K562 (cell line): ENCODE measurements around the gene ZMAT3. TPM values are rescaled to one million over a fixed set of nuclear protein-coding genes. Genes with fewer than 3 reads are reported as not detected.

Experiments used
- ATAC-seq: fragments of 200-7000 bp; cut with Tn5 transposase; 3 replicates; pipeline ENCODE4 v1.9.1; 2020; ENCODE audit warnings: moderate library complexity
- BruUV-seq: library from RNA; stranded (reverse); fragments of 400-500 nt; replicated peaks from 2 replicates; lab custom pipeline; 2021; lab: Mats Ljungman, UMichigan
- CTCF ChIA-PET: fragments of 300-600 bp; formaldehyde crosslinking; extraction: SDS; loops from one replicate; lab custom pipeline; 2021; ENCODE audit warnings: low intra/inter-chr PET ratio; lab: Yijun Ruan, JAX
- POLR2A ChIA-PET: fragments of 300-600, 350-650 bp; sonication (Branson Sonifier 250); formaldehyde crosslinking; extraction: SDS; loops from one replicate; lab custom pipeline; 2021; ENCODE audit warnings: antibody characterized with exemption, inconsistent platforms; lab: Yijun Ruan, JAX
- DNase-seq, 4 experiments: peaks; one replicate each; pipeline versions ENCODE4 v3.0.0 to v3.0.0-alpha.2; 2011 to 2018; ENCODE audit warnings: low spot score in 3 of 4, mixed read lengths in 3 of 4; ENCODE audit errors: extremely low read depth in 1 of 4
- FAIRE-seq: peaks from 2 replicates; lab custom pipeline; 2011; peaks lifted over from hg19 to GRCh38; lab: Jason Lieb, UNC
- H2AFZ ChIP-seq: 2 replicates; pipeline ENCODE4 v1.6.0; 2011; ENCODE audit warnings: low read depth, low read length, control low read depth, inconsistent platforms
- H3K27ac ChIP-seq: fragments of 200-600 bp; 3 replicates; pipeline ENCODE4 v1.8.0; 2011; ENCODE audit warnings: low read depth, mild to moderate bottlenecking, control low read depth, inconsistent platforms, low read length, moderate library complexity, mixed read lengths; ENCODE audit errors: extremely low read depth
- H3K27me3 ChIP-seq, 2 experiments: fragments of 300-600 bp in 1 of 2; 2 replicates in 1 of 2; 3 replicates in 1 of 2; pipeline versions ENCODE4 v1.6.0 to v1.8.0; 2011; ENCODE audit warnings: inconsistent platforms in 2 of 2, low read length in 2 of 2, mild to moderate bottlenecking in 1 of 2, mixed read lengths in 1 of 2, moderate library complexity in 1 of 2; ENCODE audit not compliant: control insufficient read depth in 2 of 2, insufficient read depth in 2 of 2
- H3K36me3 ChIP-seq: fragments of 300-600 bp; 3 replicates; pipeline ENCODE4 v1.8.0; 2011; ENCODE audit warnings: mild to moderate bottlenecking, low read length, inconsistent platforms; ENCODE audit not compliant: control insufficient read depth, insufficient read depth
- H3K4me1 ChIP-seq, 2 experiments: fragments of 200-600 bp in 1 of 2; replicated peaks in 1 of 2; 2 replicates in 1 of 2; 3 replicates in 1 of 2; pipeline versions ENCODE4 v1.5.1 to v1.8.0; 2011; ENCODE audit warnings: inconsistent platforms in 2 of 2, low read length in 2 of 2, mild to moderate bottlenecking in 1 of 2, mixed read lengths in 1 of 2, moderate library complexity in 1 of 2; ENCODE audit not compliant: control insufficient read depth in 2 of 2, insufficient read depth in 2 of 2
- H3K4me2 ChIP-seq: 2 replicates; pipeline ENCODE4 v1.6.1; 2011; ENCODE audit warnings: low read length, control low read depth, inconsistent platforms, mixed read lengths; ENCODE audit not compliant: insufficient read depth
- H3K4me3 ChIP-seq: fragments of 200-600 bp; sonication (generic), shearing (Covaris generic); 2 replicates; pipeline ENCODE4 v1.5.1; 2016; ENCODE audit warnings: control low read depth, inconsistent platforms
- H3K79me2 ChIP-seq: fragments of 200-600 bp; 3 replicates; pipeline ENCODE4 v1.8.0; 2011; ENCODE audit warnings: low read length, inconsistent platforms; ENCODE audit not compliant: control insufficient read depth, insufficient read depth
- H3K9ac ChIP-seq, 2 experiments: 2 replicates each; pipeline versions ENCODE4 v1.6.0 to v1.6.1; 2011; ENCODE audit warnings: low read depth in 2 of 2, low read length in 2 of 2, control low read depth in 1 of 2, inconsistent platforms in 1 of 2, mild to moderate bottlenecking in 1 of 2, mixed read lengths in 1 of 2; ENCODE audit not compliant: insufficient read depth in 1 of 2
- H3K9me1 ChIP-seq: one replicate; pipeline ENCODE4 v1.6.0; 2011; ENCODE audit warnings: inconsistent platforms, mild to moderate bottlenecking, low read length, moderate library complexity; ENCODE audit not compliant: control insufficient read depth, insufficient read depth
- H3K9me3 ChIP-seq: replicated peaks from 2 replicates; pipeline ENCODE4 v1.5.1; 2011; ENCODE audit warnings: low read depth, low read length, inconsistent platforms; ENCODE audit not compliant: control insufficient read depth, insufficient read depth
- H4K20me1 ChIP-seq: replicated peaks from 2 replicates; pipeline ENCODE4 v1.6.1; 2011; ENCODE audit warnings: low read length, inconsistent platforms, mixed read lengths; ENCODE audit not compliant: control insufficient read depth, insufficient read depth
- ATF7 ChIP-seq: fragments of 450-650 bp; IDR thresholded peaks from 2 replicates; pipeline ENCODE4 v1.7.1; 2014; ENCODE audit warnings: mild to moderate bottlenecking, moderate library complexity
- CBFA2T2 ChIP-seq: fragments of 450-650 bp; conservative IDR thresholded peaks from 2 replicates; pipeline ENCODE4 v1.6.1; 2017; ENCODE audit warnings: mild to moderate bottlenecking
- CBFA2T3 ChIP-seq: fragments of 450-650 bp; IDR thresholded peaks from 2 replicates; pipeline ENCODE4 v1.6.1; 2017
- EHMT2 ChIP-seq: fragments of 450-650 bp; IDR thresholded peaks from 2 replicates; pipeline ENCODE4 v1.6.1; 2018; ENCODE audit warnings: antibody characterized with exemption
- EP300 ChIP-seq: IDR thresholded peaks from 2 replicates; pipeline ENCODE4 v1.6.1; 2012; ENCODE audit warnings: low read length, improper control_type of control experiment
- FOXJ2 ChIP-seq: fragments of 200-800 bp; sonication (Bioruptor generic); IDR thresholded peaks from 2 replicates; pipeline ENCODE4 v1.6.1; 2016; ENCODE audit warnings: missing genetic modification characterization, missing compliant biosample characterization
- GATA2 ChIP-seq: sonication (generic); formaldehyde crosslinking; IDR thresholded peaks from 2 replicates; pipeline ENCODE4 v1.4.0; 2020; ENCODE audit warnings: mild to moderate bottlenecking, missing genetic modification reagents
- KDM5B ChIP-seq: fragments of 200-600 bp; sonication (generic); IDR thresholded peaks from 2 replicates; pipeline ENCODE4 v1.6.1; 2012; ENCODE audit warnings: low read depth, mild to moderate bottlenecking, moderate library complexity, low read length, control low read depth, inconsistent platforms; ENCODE audit not compliant: insufficient replicate concordance
- MECOM ChIP-seq: fragments of 250-450 bp; sonication (Bioruptor Pico); IDR thresholded peaks from 2 replicates; pipeline ENCODE4 v1.8.0; 2022; ENCODE audit warnings: inconsistent platforms
- MNT ChIP-seq, 2 experiments: fragments of 450-650 bp; conservative IDR thresholded peaks; 2 replicates each; pipeline ENCODE4 v1.6.1; 2017; ENCODE audit warnings: mild to moderate bottlenecking in 2 of 2, moderate library complexity in 2 of 2
- POLR2AphosphoS2 ChIP-seq: IDR thresholded peaks from 2 replicates; pipeline ENCODE4 v1.6.1; 2012; ENCODE audit warnings: low read length, improper control_type of control experiment
- RAD21 ChIP-seq, 2 experiments: fragments of 250-450 bp in 1 of 2; fragments of 450-650 bp in 1 of 2; sonication (Bioruptor Pico) in 1 of 2; formaldehyde crosslinking in 1 of 2; IDR thresholded peaks in 1 of 2; conservative IDR thresholded peaks in 1 of 2; 2 replicates each; pipeline versions ENCODE4 v1.4.0 to v1.8.0; 2020 to 2022; ENCODE audit warnings: mild to moderate bottlenecking in 2 of 2, moderate library complexity in 1 of 2
- RCOR1 ChIP-seq, 2 experiments: IDR thresholded peaks; 2 replicates each; pipeline ENCODE4 v1.6.1; 2012; ENCODE audit warnings: low read depth in 2 of 2, low read length in 2 of 2, borderline replicate concordance in 1 of 2, improper control_type of control experiment in 1 of 2
- SMAD4 ChIP-seq: fragments of 250-450 bp; sonication (Bioruptor Pico); conservative IDR thresholded peaks from 2 replicates; pipeline ENCODE4 v1.8.0; 2021; ENCODE audit warnings: inconsistent platforms, mild to moderate bottlenecking, moderate library complexity
- TBL1XR1 ChIP-seq, 2 experiments: IDR thresholded peaks; 2 replicates each; pipeline ENCODE4 v1.6.1; 2012; ENCODE audit warnings: improper control_type of control experiment in 2 of 2, low read length in 2 of 2, mild to moderate bottlenecking in 1 of 2
- TCF3 ChIP-seq: sonication (generic); formaldehyde crosslinking; IDR thresholded peaks from 2 replicates; pipeline ENCODE4 v1.4.0; 2020; ENCODE audit warnings: mild to moderate bottlenecking, missing genetic modification reagents
- TCFL5 ChIP-seq: fragments of 250-450 bp; sonication (Bioruptor Pico); conservative IDR thresholded peaks from 2 replicates; pipeline ENCODE4 v1.6.1; 2021; ENCODE audit warnings: mild to moderate bottlenecking, moderate library complexity, matching md5 sums
- TRIM24 ChIP-seq, 2 experiments: fragments of 450-650 bp; IDR thresholded peaks; 2 replicates each; pipeline ENCODE4 v1.6.1; 2016
- YY1 ChIP-seq, 3 experiments: IDR thresholded peaks; 2 replicates each; pipeline ENCODE4 v1.6.1; 2011; ENCODE audit warnings: low read length in 2 of 3, mild to moderate bottlenecking in 2 of 3, moderate library complexity in 2 of 3, borderline replicate concordance in 1 of 3, control low read depth in 1 of 3, low read depth in 1 of 3; ENCODE audit not compliant: insufficient read depth in 3 of 3, insufficient replicate concordance in 2 of 3, control insufficient read depth in 1 of 3, insufficient read length in 1 of 3; ENCODE audit errors: extremely low read depth in 1 of 3
- ZNF644 ChIP-seq: fragments of 200-800 bp; sonication (Bioruptor generic); IDR thresholded peaks from 2 replicates; pipeline ENCODE4 v1.6.1; 2016; ENCODE audit warnings: low read depth, missing genetic modification characterization, missing compliant biosample characterization
- in situ Hi-C: fragments of 300-500 bp; cut with MboI; formaldehyde crosslinking; loops from 4 replicates; pipeline ENCODE4 v1.15.0; 2018; ENCODE audit warnings: inconsistent platforms, mixed read lengths
- intact Hi-C: fragments of 100-400 bp; cut with micrococcal nuclease; formaldehyde crosslinking; loops from 2 replicates; pipeline ENCODE4 v1.14.2; 2022
- polyA plus RNA-seq, 8 experiments: library from polyadenylated mRNA; depleted of rRNA in 4 of 8; stranded (reverse) in 5 of 8; unstranded in 3 of 8; fragments of >200 nt; fragmentation: Nextera tagmentation in 2 of 8; fragmentation: Illumina TruSeq in 1 of 8; extraction: Ambion mirVana in 2 of 8; extraction: Trizol in 1 of 8; gene quantifications; 2 replicates each; pipeline versions ENCODE4 v1.2.1 to v1.2.3, GENCODE V29; 2011 to 2014; ENCODE audit warnings: inconsistent platforms in 1 of 8, missing spikeins in 1 of 8
- total RNA-seq, 7 experiments: library from RNA; depleted of rRNA in 6 of 7; stranded (reverse); fragments of >200 nt in 6 of 7; fragmentation: Illumina TruSeq in 2 of 7; extraction: Trizol in 2 of 7; gene quantifications; 2 replicates each; pipeline versions ENCODE4 v1.2.1 to v1.2.3, GENCODE V29; 2011 to 2021; ENCODE audit warnings: low replicate concordance in 1 of 7

Gene ZMAT3
- total and polyA plus RNA-seq, 9 of the 15 experiments (the other 6 are each of a cell fraction or from before 2014, with no cell fraction given) = 0.87 to 5.1 (median 3.9) TPM

GRCh38 chr3:179100652-179101051 is 29.0 kb upstream of the ZMAT3 start:
- Histone ChIP-seq H3K27me3 (no peaks in the 10 kb centered on the region), H3K9me1 (no peaks in the 10 kb centered on the region), H3K4me3 (no peak overlapping the region), H3K79me2 (no peaks in the 10 kb centered on the region), H3K4me1 (peaks cover 5 to 7% of the 10 kb centered on the region in 2 experiments; a peak in 4 of 5 replicates), H3K27ac (peak overlapping the region; percentile 27; the same call in 1 of the 3 replicates), H4K20me1 (no peaks in the 10 kb centered on the region), H3K4me2 (peak overlapping the region; percentile 17; the same call in 1 of the 2 replicates), H3K36me3 (no peaks in the 10 kb centered on the region), H3K9me3 (no peaks in the 10 kb centered on the region), H2AFZ (peak overlapping the region; percentile 49), H3K9ac (no peak overlapping the region)
- FAIRE-seq (peak; percentile 93), ATAC-seq (peak; percentile 90), DNase-seq (peak; percentile 13 to 84 (median 38))
- no TSS peak for BruUV-seq
- CTCF ChIA-PET = no interaction called here
- in situ Hi-C loops = no loop called here
- intact Hi-C loops = loop anchor here (2.0 kb wide), 1 partner anchor 32 kb away; no protein-coding TSS in a partner anchor
- POLR2A ChIA-PET = interaction anchor here (0.6 kb wide), 1 partner anchor 220 kb away, joined by 3 read pairs; no protein-coding TSS in a partner anchor
- peak in 1 of 3 experiments; percentile 27 for TF ChIP-seq YY1 (IDR thresholded peaks at IDR 0.05; ENCODE audit: borderline replicate concordance in 1 of 3, control insufficient read depth in 1 of 3, extremely low read depth in 1 of 3, insufficient read depth in 3 of 3, insufficient read length in 1 of 3, insufficient replicate concordance in 2 of 3, low read depth in 1 of 3, low read length in 2 of 3)
- TF ChIP-seq KDM5B = no peak
- TF ChIP-seq TBL1XR1 (IDR thresholded peaks at IDR 0.05; ENCODE audit: low read length in 2 of 2) = 0 out of 4 replicates have a peak, but pooled peaks of 1 of the 2 experiments have one; percentile 17
- peak; percentile 54 for TF ChIP-seq GATA2
- peak in 1 of 2 experiments; percentile 22; a peak in 1 of 4 replicates for TF ChIP-seq TRIM24 (IDR thresholded peaks at IDR 0.05)
- TF ChIP-seq SMAD4 = peak; percentile 61
- peak; percentile 39; the same call in 1 of the 2 replicates for TF ChIP-seq EP300
- peak; percentile 97 for TF ChIP-seq EHMT2
- 0 out of 2 replicates have a peak, but pooled peaks have one; percentile 33 for TF ChIP-seq TCF3 (CRISPR knock-in tag)
- no peak for TF ChIP-seq TCFL5 (CRISPR knock-in tag)
- peak; percentile 89 for TF ChIP-seq FOXJ2
- no peak for TF ChIP-seq POLR2AphosphoS2
- TF ChIP-seq MECOM (CRISPR knock-in tag) = peak; percentile 48; the same call in 1 of the 2 replicates
- peak in 1 of 2 experiments; percentile 61; a peak in 1 of 4 replicates for TF ChIP-seq RCOR1 (IDR thresholded peaks at IDR 0.05; ENCODE audit: borderline replicate concordance in 1 of 2, low read depth in 2 of 2, low read length in 2 of 2)
- peak in 1 of 2 experiments; percentile 49; a peak in 1 of 4 replicates for TF ChIP-seq MNT (conservative IDR thresholded peaks at IDR 0.05)
- TF ChIP-seq RAD21 (CRISPR knock-in tag; conservative IDR thresholded peaks at IDR 0.05 in 1 of 2, IDR thresholded peaks at IDR 0.05 in 1 of 2) = 0 out of 4 replicates have a peak, but pooled peaks of 1 of the 2 experiments have one; percentile 16
- 0 out of 2 replicates have a peak, but pooled peaks have one; percentile 14 for TF ChIP-seq CBFA2T2
- peak; percentile 49; the same call in 1 of the 2 replicates for TF ChIP-seq CBFA2T3
- TF ChIP-seq ATF7 = peak; percentile 49; the same call in 1 of the 2 replicates
- peak; percentile 92 for TF ChIP-seq ZNF644 (tag)
